Measurements from ENCODE around the gene PRDM16. TPM values are rescaled to one million over a fixed set of nuclear protein-coding genes. Genes with fewer than 3 reads are reported as not detected.

The PRDM16 gene
- total and polyA plus RNA-seq, 2 of the 4 experiments (the other 2 are of a cell fraction), result 0.02 TPM; not detected in 1

DNA sequence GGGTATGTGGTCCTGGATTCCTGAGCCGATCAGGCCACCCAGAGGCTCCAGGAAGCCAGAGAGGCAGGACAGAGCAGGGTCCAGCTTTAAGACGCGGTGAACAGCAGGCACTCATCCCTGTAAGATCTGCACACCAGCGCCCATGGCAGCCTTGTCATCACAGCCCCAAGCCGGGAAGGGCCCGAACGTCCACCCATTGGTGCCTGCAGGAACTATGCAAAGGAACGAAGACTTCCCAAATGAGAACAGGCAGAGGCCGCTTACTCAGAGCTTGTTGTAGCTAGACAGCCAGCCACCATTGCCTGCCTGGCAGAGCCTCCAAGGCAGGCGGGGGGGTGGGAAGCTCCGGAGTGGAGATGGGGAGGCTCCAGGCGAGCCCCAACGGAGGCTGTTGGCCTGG lies 373.3 kb downstream of the PRDM16 start:
- BruUV-seq (replicated peaks), result no TSS peak
- Histone ChIP-seq H3K4me3 (ENCODE audit: insufficient read depth, low read depth, low read length) (no peak overlapping the region), H3K56ac (ENCODE audit: extremely low read depth, insufficient read depth, low read length) (no peak overlapping the region), H2BK120ac (ENCODE audit: low read depth, low read length) (no peak overlapping the region), H4K5ac (ENCODE audit: low read depth, low read length) (no peak overlapping the region), H3K4me2 (ENCODE audit: low read depth, low read length) (no peak overlapping the region), H2BK20ac (ENCODE audit: low read depth, low read length) (no peak overlapping the region), H3K23ac (ENCODE audit: low read depth, low read length) (no peak overlapping the region), H2BK15ac (ENCODE audit: low read depth, low read length) (no peak overlapping the region), H2BK5ac (ENCODE audit: low read depth, low read length, poor library complexity, severe bottlenecking) (no peak overlapping the region), H3K4me1 (ENCODE audit: control insufficient read depth, insufficient read depth, low read length) (no peaks in the 10 kb centered on the region), H3K9me3 (ENCODE audit: control insufficient read depth, insufficient read depth, low read length) (peaks cover under 1% of the 10 kb centered on the region; the same call in 1 of the 2 replicates), H3K18ac (ENCODE audit: low read depth, low read length) (no peak overlapping the region), H3K14ac (replicated peaks; ENCODE audit: low read depth, low read length) (no peak overlapping the region), H2AK9ac (replicated peaks; ENCODE audit: low read depth, low read length, poor library complexity) (no peak overlapping the region), H3K9me1 (ENCODE audit: insufficient read depth, low read length) (no peaks in the 10 kb centered on the region), H3K9ac (ENCODE audit: low read depth, low read length) (no peak overlapping the region), H3K4ac (ENCODE audit: low read depth, low read length) (no peak overlapping the region), H4K91ac (ENCODE audit: insufficient read depth, low read depth, low read length) (no peak overlapping the region), H3K36me3 (ENCODE audit: control insufficient read depth, insufficient read depth, low read length) (no peaks in the 10 kb centered on the region), H2AFZ (replicated peaks; ENCODE audit: low read length, poor library complexity) (no peak overlapping the region), H2AK5ac (ENCODE audit: low read depth, low read length) (no peak overlapping the region), H3K27ac (ENCODE audit: insufficient read depth, low read length) (no peak overlapping the region), H4K8ac (ENCODE audit: low read depth in 2 of 2, low read length in 2 of 2) (no peak overlapping the region), H4K20me1 (ENCODE audit: insufficient read depth, low read length) (no peaks in the 10 kb centered on the region), H3K27me3 (ENCODE audit: control insufficient read depth, insufficient read depth, low read length) (peaks cover 34% of the 10 kb centered on the region), H3K79me1 (ENCODE audit: low read depth in 1 of 2, low read length in 2 of 2) (no peaks in the 10 kb centered on the region)
- dilution Hi-C loops (cut with HindIII; ENCODE audit: low sequenced_read_pairs, unreplicated experiment), result no loop called here
- intact Hi-C loops (cut with micrococcal nuclease), result no loop called here
- no peak for TF ChIP-seq CEBPB (IDR thresholded peaks at IDR 0.05; ENCODE audit: low read depth, low read length)
- no peak for TF ChIP-seq RCOR1 (IDR thresholded peaks at IDR 0.05; ENCODE audit: insufficient replicate concordance, low read length)
- no peak for TF ChIP-seq SMC3 (IDR thresholded peaks at IDR 0.05; ENCODE audit: low read depth, low read length)
- no peak for TF ChIP-seq CHD1 (IDR thresholded peaks at IDR 0.05; ENCODE audit: low read depth, low read length)
- no peak for TF ChIP-seq BHLHE40 (IDR thresholded peaks at IDR 0.05; ENCODE audit: low read depth, low read length)
- no peak for TF ChIP-seq POLR2A (IDR thresholded peaks at IDR 0.05; ENCODE audit: low read depth, low read length)
- TF ChIP-seq NFE2L2 (IDR thresholded peaks at IDR 0.05; ENCODE audit: low read depth, low read length), result no peak
- TF ChIP-seq MXI1 (IDR thresholded peaks at IDR 0.05; ENCODE audit: borderline replicate concordance, low read depth, low read length), result no peak
- no peak for TF ChIP-seq USF2 (IDR thresholded peaks at IDR 0.05; ENCODE audit: low read depth, low read length)
- TF ChIP-seq FOS (IDR thresholded peaks at IDR 0.05; ENCODE audit: low read depth, low read length), result no peak
- TF ChIP-seq, protein P1, sequence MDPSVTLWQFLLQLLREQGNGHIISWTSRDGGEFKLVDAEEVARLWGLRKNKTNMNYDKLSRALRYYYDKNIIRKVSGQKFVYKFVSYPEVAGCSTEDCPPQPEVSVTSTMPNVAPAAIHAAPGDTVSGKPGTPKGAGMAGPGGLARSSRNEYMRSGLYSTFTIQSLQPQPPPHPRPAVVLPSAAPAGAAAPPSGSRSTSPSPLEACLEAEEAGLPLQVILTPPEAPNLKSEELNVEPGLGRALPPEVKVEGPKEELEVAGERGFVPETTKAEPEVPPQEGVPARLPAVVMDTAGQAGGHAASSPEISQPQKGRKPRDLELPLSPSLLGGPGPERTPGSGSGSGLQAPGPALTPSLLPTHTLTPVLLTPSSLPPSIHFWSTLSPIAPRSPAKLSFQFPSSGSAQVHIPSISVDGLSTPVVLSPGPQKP (IDR thresholded peaks at IDR 0.05; ENCODE audit: borderline replicate concordance, low read depth, low read length), result no peak
- TF ChIP-seq MAZ (IDR thresholded peaks at IDR 0.05; ENCODE audit: borderline replicate concordance, low read depth, low read length), result no peak
- TF ChIP-seq MAFK (IDR thresholded peaks at IDR 0.05; ENCODE audit: low read depth, low read length), result no peak
- TF ChIP-seq RAD21 (IDR thresholded peaks at IDR 0.05; ENCODE audit: low read length), result no peak
- TF ChIP-seq RFX5 (IDR thresholded peaks at IDR 0.05; ENCODE audit: low read depth, low read length), result no peak
- TF ChIP-seq, protein P2, sequence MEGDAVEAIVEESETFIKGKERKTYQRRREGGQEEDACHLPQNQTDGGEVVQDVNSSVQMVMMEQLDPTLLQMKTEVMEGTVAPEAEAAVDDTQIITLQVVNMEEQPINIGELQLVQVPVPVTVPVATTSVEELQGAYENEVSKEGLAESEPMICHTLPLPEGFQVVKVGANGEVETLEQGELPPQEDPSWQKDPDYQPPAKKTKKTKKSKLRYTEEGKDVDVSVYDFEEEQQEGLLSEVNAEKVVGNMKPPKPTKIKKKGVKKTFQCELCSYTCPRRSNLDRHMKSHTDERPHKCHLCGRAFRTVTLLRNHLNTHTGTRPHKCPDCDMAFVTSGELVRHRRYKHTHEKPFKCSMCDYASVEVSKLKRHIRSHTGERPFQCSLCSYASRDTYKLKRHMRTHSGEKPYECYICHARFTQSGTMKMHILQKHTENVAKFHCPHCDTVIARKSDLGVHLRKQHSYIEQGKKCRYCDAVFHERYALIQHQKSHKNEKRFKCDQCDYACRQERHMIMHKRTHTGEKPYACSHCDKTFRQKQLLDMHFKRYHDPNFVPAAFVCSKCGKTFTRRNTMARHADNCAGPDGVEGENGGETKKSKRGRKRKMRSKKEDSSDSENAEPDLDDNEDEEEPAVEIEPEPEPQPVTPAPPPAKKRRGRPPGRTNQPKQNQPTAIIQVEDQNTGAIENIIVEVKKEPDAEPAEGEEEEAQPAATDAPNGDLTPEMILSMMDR (conservative IDR thresholded peaks at IDR 0.05; ENCODE audit: low read depth, low read length), result no peak
- DNase-seq (no peak), ATAC-seq (ENCODE audit: low read depth) (no peak)
- in situ Hi-C loops (cut with MboI; ENCODE audit: low sequenced_read_pairs), result no loop called here
- ChIA-PET POLR2A (ENCODE audit: unreplicated experiment) (no interaction called here), CTCF (no interaction called here)
- WGBS, 2 experiments (ENCODE audit: extremely low coverage in 2 of 2, insufficient read length in 1 of 2), result 75% methylated on average over 4 of the region's 13 CpGs; no CpG with 5 or more reads in 1 of the 2 experiments
